Inflammatory macrophage treated with lipopolysaccharide for 4 hours (primary cell): ENCODE data around the gene GLT1D1.

ENCODE experiments used
- DNase-seq: peaks from one replicate; pipeline ENCODE4 v3.0.0-alpha.2; 2020

Gene GLT1D1

GRCh38 chr12:128969480-128970055, 116.3 kb downstream of the GLT1D1 start:
- DNase-seq = no peak

GRCh38 chr12:128970110-128970509, 116.8 kb downstream of the GLT1D1 start:
- no peak for DNase-seq

GRCh38 chr12:128970941-128971340, 117.7 kb downstream of the GLT1D1 start:
- DNase-seq = no peak

- no peak for DNase-seq
Measured at GRCh38 chr12:128971802-128972201, 118.5 kb downstream of the GLT1D1 start.

DNA sequence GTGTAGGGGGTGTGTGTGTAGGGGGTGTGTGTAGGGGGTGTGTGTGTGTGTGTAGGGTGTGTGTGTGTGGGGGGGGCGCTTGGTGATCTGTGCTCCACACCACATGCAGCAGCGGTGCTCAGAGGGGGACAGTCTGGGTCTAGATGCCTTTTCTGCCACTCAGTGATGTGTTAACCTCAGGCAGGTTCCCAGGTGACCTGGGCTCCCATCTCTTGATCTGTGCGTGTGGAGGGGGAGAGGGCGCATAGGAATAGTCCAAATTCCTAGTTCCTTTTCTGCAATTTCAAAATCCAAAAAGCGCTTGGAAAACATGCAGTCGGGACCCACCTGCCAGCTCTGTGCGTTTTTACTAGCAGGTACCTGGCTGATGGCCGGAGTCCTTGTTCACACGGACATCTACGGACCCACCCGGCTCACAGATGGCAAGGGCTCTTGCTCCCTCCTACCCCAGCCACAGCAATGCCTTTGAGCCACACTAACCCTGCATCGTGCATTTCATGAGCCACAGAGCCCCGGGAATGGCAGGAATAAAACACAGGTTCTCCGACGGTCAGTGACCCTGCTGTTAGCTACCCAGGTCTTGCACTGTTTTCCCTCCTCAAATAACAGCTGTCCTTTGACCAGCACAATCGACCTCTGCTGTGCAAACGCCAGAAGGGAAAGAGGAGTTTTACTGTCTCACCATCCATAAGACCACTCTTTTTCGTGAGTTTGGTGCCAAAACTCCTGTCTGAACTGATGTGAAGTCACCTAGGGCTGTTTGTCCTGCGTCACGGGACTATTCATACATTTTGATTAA, 120.8 kb downstream of the GLT1D1 start:
- DNase-seq = no peak

DNA sequence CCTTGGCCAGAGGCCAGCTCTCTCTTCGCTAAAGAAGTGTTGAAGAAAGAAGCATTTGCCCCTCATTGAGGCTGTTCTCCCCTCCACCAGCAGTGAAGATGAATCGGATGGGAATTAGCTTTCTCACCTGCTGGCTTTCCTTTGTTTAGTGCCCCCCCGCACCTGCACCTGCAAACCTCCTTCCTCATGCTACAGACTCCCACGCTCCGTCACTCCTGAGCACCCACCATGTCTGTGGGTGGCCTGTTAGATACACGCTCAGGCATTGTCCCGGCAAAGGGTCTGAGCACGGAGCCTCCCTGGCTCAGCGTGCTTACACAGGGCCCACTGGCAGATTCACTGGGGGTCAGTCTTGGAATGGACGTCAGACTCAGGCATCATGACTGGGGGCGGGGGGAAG, 121.6 kb downstream of the GLT1D1 start:
- DNase-seq = no peak

DNA sequence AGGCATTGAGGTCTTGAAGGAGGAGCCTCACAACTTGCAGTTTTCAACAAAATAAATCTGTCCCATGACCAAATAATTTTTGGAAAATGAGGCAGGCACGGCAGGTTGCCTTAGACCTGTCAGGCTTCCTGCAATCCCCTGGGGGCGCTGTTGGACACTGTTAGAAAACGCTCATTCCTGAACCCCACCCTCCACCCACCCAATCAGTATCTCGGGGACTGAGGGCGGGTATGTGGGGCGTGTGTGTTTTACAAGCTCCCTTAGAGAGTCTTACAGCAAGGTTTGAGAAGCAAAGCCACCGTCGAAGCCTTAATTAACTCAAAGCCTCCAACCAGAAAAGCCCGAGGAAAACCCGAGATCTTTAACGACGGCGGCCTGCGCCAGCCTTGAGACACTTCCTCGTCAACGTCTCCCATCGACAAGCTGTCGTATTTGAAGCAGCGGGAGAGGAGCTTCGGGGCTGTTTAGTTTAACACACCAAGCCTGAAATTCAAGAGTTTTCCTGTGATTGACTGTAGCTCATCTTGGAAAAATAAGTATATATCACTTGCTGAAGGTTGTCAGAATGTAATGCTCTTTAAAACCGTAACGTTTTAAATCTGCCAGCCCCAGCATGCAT, 123.0 kb downstream of the GLT1D1 start:
- peak; percentile 13 for DNase-seq

GRCh38 chr12:128977441-128977840, 124.2 kb downstream of the GLT1D1 start:
- no peak for DNase-seq

DNA sequence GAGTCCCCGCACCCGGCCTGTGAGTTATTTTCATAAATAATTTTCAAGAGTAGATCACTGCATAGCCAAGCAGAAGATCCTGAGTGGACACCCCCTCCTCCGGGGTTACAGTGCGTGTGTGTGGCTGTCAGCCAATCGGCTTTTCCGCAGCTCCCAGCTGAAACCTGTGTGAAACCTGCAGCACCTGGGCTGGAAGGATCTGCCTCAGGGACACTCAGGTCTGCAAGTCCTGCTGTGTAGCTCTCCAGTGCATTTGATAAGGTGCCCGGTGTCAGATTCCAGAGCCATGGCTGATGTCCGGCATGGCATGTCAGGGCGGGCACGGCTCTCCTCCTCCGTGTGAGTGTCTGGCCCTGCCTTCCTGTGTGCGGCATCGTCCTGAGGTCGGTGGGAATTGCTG, 124.8 kb downstream of the GLT1D1 start:
- no peak for DNase-seq

GRCh38 chr12:128980623-128981022, 127.3 kb downstream of the GLT1D1 start:
- DNase-seq = no peak

DNA sequence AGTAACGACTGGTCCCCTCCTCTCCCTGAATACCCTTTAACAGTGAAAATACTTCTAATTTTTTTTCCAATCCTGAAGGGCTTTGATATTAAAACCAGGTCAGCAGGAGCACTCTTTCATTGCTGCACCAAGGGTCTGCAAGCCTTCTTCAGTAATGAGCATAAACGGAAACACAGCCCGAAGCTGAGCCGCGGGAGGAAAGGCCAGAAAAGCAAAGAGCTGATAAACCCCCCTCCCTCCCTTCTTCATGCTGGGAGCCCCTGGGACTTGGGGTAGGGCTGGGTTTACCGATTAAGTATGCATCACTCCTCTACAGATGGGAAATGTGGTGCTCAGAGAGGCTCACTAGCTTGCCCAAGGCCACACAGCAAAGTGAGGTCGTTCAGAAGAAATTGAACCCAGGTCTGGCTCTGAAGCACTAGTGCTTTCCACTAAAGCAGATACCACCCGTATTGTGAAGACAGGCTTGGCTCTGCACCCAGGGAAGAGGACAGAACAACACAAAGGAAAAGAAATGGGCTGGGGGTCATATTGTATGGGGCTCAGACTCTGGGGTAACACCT, 128.8 kb downstream of the GLT1D1 start:
- no peak for DNase-seq

GRCh38 chr12:128982933-128983332, 129.7 kb downstream of the GLT1D1 start:
- DNase-seq = no peak

GRCh38 chr12:128983371-128983770, 130.1 kb downstream of the GLT1D1 start:
- no peak for DNase-seq

DNA sequence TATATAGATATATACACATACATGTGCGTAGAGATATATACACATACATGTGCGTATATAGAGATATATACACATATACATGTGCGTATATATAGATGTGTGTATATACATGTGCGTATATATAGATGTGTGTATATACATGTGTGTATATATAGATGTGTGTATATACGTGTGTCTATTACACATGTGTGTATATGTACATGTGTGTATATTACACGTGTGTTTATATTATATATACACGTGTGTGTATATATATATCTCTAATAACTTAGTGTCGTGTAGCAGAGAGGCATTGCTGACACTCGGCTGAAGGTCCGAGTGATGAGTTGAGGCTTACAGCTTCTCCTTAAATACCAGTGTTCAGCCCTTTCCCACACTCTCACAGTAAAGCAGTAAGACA, 133.7 kb downstream of the GLT1D1 start:
- no peak for DNase-seq

DNA sequence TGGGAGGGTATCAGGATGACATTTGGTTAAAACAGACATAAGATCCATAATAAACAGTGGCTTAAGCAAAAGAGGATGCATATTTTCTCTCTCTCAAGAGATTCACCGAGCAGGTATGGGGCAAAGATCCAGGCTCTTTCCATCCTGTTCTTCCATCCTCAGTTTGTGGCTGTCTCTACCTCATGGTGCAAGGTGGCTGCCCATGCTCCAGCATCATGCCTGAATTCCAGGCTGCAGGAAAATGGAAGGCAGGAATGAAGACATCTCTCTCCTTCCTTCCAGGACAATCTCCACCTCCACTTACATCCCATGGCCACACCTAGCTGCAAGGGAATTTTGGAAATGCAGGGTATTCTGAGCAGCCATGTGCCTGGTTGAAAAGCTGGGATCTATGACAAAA, 136.0 kb downstream of the GLT1D1 start:
- DNase-seq = no peak

- DNase-seq = no peak
Measured at GRCh38 chr12:128991716-128992115, 138.4 kb downstream of the GLT1D1 start.

DNA sequence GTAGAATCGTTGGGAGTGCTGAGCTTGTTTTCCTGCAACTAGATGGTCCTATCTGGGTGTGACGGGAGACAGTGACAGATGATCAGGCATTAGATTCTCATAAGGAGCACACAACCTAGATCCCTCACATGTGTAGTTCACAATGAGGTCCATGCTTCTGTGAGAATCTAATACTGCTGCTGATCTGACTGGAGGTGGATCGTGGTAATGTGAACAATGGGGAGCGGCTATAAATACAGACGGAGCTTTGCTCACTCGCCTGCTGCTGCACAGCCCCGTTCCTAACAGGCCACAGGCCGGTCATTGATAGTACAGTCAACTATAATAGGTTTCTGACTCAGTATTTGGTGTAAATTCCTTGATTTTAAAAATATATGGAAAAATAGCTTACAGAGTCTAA, 138.8 kb downstream of the GLT1D1 start:
- no peak for DNase-seq

- DNase-seq = no peak
Measured at GRCh38 chr12:128992550-128992949, 139.3 kb downstream of the GLT1D1 start.

DNA sequence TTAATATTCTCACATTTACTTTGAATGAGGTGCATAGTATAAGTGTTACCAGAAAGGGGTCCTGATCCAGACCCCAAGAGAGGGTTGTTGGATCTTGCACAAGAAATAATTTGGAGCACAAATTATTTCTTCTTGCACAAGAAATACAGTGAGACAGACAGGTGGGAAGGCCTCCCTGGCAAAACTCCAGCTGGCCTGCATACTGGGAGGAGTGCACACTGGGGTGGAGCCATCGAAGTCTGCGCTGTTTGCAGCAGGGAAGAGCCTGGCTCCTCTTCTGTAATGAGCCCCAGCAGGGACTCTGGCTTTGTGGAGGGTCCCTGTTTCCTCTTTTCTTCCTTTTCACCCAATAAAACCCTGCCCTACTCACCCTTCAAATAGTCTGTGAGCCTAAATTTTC, 141.6 kb downstream of the GLT1D1 start:
- DNase-seq = no peak

- no peak for DNase-seq
Measured at GRCh38 chr12:128995619-128996018, 142.3 kb downstream of the GLT1D1 start.

GRCh38 chr12:129001826-129002225, 148.5 kb downstream of the GLT1D1 start:
- no peak for DNase-seq

DNA sequence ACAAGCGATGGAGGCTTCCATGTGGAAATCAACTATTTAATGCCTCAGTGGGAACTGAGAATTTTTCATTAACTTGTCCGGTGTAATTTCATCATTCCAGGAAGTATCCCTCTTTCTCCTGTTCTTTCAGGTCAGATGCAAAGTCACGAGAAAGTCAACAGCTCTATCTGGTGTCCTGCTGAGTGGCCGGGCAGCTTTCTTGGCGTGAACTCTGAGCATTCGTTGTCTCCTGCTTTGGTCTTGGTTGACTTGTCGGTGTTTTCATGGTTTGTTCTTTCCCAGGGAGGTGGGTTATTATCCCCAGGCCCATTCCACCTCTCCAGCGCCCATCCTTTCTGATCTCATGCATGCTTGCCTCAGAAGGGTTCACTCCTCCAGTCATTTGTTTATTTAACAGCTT, 149.1 kb downstream of the GLT1D1 start:
- no peak for DNase-seq

DNA sequence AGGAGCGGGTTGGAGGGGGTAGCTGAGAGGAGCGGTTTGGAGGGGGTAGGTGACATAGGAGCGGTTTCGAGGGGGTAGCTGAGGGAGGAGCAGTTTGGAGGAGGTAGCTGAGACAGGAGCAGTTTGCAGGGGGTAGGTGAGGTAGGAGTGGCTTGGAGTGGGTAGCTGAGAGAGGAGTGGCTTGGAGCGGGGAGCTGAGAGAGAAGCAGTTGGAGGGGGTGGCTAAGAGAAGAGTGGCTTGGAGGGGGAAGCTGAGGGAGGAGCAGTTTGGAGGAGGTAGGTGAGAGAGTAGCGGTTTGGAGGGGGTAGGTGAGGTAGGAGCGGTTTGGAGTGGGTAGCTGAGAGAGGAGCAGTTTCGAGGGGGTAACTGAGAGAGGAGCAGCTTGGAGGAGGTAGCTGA, 152.1 kb downstream of the GLT1D1 start:
- no peak for DNase-seq

- DNase-seq = no peak
Measured at GRCh38 chr12:129005829-129006228, 152.6 kb downstream of the GLT1D1 start.
